Inferior parietal cortex (tissue), 1 donor: ENCODE data around the gene FBXL17.
"Not testable (repeated sequence)": the region's sequence is repeated elsewhere in the genome, so short reads cannot be mapped to it uniquely, and the experiment has no call there.

Source experiments
- DNase-seq: peaks from one replicate; pipeline ENCODE4 v3.0.0-alpha.2; 2016; ENCODE audit errors: extremely low spot score

The FBXL17 gene

GRCh38 chr5:108381954-108382783, at the start of gene FBXL17:
Gene FBXL17, minus strand, starts transcription at chr5:108382098.
- peak; percentile 86 for DNase-seq

- no peak for DNase-seq
These were observed 49.2 kb upstream of the FBXL17 start for GRCh38 chr5:108430931-108431608.

- DNase-seq: no peak
These were observed 39.8 kb upstream of the FBXL17 start for GRCh38 chr5:108421713-108422112.

DNA sequence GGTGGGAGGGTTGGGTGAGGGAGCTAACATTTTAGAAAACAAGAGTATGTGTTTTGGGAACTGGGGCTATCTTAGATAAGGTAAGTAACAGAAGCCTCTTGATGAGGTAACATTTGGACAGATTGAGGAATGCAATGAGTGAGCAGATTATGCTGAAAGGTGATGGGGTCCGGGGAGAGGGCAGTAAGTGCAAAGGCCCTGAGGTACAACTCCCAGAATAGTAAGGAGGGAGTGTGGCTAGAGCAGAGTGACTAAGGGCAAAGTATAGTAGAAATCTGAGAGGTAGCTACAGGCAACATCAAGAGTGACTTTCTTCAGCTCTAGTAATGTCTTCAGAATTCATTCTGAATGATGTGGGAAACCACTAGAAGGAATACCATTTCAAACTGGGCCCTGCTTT, 38.9 kb upstream of the FBXL17 start:
- DNase-seq: no peak

GRCh38 chr5:108420158-108420557, 38.3 kb upstream of the FBXL17 start:
- DNase-seq: no peak

GRCh38 chr5:108418197-108418596, 36.3 kb upstream of the FBXL17 start:
- peak; percentile 15 for DNase-seq

- no peak for DNase-seq
These were observed 35.3 kb upstream of the FBXL17 start for GRCh38 chr5:108417166-108417670.

GRCh38 chr5:108415726-108416125, 33.8 kb upstream of the FBXL17 start:
- DNase-seq: no peak

DNA sequence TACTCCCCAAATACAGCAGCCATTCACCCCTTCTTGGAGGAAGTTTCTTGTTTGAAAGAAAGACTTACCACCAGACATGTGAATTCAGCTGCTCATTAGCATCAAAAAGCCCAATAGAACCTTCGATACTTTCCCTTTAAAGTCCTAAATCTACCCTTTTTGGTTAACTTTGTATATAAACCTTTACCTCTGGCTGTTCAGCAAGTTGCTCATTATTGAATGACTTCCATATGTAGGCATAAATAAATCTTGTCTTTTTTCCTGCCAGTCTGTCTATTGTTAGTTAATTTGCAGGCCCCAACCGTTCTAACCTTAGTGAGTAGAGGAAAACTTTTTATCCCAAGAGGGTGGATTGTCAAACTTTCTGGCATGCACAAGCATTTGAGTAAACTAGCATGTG, 27.9 kb upstream of the FBXL17 start:
- no peak for DNase-seq

- DNase-seq: not testable (repeated sequence)
These were observed 23.3 kb upstream of the FBXL17 start for GRCh38 chr5:108405201-108405600.

GRCh38 chr5:108398964-108399363, 17.1 kb upstream of the FBXL17 start:
- DNase-seq: no peak

GRCh38 chr5:108396837-108397236, 14.9 kb upstream of the FBXL17 start:
- not testable (repeated sequence) for DNase-seq

DNA sequence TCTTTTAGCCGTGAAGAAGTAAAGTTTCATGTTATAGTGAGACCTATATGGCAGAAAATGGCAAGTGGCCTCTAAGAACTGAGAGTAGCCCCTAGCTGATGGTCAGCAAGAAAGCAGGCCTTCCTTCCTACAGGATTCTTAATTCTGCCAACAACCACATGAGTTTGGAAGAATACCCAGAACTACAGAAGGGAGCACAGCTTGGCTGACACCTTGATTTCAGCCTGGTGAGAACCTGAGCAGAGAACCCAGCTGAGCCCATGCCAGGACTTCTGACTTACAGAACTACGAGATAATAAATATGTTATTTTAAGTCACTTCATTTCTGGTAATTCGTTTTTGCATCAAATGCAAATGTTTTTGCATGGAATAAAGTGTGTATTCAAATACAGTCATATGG, 5.9 kb upstream of the FBXL17 start:
- DNase-seq: no peak

DNA sequence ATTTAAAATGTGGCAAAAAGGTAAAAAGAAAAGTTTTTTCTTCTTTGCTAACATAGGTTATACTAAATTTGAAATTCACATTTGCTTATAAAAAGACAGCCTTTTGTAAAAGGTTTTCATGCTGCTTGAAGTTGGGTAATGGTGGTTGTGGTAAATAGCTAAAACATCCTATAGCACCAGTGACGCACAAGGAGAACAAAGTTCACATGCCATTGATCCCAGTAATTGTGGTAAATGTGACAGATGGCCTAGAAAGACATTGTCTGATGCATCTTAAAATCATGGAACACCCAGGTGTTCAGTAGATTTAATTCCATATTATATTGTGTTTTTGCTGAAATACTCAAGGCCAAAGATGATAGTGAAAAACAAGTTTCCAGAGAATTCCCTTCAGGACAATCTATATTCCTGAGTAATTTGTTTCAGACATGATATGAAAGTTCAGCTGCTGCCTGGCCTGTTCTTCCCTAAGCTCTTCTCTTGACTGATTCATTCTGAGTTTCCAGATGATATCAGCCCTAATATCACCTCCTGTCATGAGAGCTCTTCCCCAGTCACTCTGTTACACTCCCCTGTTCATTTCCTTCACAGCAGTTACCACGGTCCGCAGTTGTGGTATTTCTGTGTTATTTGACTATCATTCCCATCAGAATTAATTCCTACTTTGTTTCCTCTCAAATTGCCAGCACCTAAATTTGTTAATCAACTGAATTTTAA, 4.6 kb upstream of the FBXL17 start:
- DNase-seq: no peak

GRCh38 chr5:108384741-108385140, 2.8 kb upstream of the FBXL17 start:
- no peak for DNase-seq

- DNase-seq: no peak
These were observed 959 bp upstream of the FBXL17 start for GRCh38 chr5:108382784-108383330.

DNA sequence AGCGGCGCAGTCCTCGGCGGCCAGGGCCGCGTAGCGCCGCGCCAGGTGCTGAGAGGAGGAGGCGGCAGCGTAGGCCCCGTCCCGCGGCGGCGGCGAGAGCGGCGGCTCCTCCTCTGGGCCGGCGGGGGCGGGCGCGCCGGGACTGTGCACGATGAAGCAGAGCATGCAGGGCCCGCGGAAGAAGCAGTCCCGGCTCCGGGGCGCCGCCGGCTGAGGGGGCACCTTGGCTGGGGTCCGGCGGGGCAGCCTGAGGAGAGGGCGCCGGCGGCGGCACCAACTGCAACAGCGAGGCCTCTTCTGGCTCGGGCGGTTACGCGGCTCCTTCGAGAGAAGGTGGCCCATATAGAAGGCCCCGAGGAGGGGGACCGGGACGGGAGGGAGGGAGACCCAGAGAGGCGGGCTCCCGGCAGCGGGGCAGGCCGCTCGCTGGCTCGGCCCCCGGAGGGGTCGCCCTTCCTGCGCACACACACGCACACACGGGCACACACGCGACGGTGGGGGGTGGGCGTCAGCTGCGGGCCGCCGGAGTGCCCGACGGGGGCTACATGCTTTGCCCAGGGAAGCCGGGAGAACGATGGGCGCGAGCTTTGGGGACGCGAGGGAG, 446 bp downstream of the FBXL17 start:
- peak; percentile 48 for DNase-seq

DNA sequence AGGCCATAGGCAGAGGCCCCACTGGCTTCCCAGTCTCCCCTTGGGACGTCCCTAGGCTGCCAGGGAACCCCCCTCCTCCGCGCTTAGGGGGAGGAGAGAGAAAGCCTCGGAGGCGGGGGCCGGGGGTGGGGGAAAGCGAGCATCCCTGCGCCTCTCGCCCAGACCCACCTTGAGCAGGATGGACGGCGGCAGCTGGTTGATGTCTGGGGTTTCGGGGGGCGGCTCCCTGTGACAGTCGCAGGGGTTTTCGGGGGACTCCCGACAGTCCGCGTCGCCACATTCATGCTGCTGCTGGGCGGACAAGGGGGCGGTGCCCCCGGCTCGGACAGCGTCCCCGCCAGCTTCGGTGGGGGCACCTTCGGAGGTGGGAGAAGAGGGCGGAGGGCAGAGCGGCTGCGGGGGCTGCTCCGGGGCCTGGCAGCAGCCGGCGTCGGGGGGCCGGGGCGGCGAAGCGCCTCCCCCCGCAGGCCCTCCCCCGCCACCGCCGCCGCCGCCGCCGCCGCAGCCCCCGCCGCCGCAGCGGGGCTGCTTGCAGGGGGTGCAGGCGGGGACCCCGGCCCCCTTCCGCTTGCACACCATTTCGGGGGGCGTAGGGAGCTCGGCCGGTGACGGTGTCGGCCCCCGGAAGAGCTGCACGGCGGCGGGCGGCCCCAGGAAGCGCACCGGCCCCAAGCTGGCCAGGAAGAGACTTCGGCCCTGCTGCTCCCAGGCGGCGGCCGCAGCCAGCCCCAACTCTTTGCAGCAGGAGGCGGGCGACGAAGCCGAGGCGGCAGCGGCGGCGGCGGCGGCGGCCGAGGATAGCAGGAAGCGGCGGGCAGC, 1.2 kb downstream of the FBXL17 start:
- no peak for DNase-seq

DNA sequence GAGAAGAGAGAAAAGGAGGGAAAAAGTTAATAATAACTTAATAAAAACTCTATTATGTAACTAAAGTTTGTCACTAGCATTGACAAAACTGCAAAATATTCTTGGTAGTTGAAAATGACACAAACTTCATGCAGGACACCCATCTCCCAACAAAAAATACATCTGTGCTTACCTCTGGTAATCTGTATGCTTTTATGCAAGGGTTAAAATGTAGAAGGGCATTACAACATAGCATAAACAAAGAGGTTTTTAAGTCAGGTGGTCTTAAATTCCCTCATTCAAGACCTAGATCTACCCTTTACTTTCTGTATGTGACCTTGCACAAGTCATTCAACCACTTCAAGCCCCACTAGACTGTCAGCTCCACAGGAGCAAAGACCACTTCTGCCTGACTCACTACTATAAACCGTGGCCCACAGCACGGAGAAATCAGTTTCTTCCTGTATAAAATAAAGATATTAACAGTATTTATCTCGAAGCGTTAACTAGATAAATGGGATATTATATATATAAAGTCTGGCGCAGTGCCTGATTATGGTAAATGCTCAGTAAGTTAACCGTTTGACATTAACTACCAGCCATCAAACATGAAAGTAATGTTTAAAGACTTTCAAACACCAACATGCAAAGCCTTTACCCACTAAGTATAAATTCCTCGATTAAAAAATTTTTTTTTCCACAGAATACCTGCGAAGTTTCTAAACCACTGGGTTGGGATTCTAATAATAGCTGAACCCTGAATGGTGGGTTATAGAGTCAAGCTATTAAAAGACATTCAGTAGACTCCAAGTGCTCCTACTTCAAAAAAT, 2.0 kb downstream of the FBXL17 start:
- no peak for DNase-seq

GRCh38 chr5:108375768-108376167, 6.1 kb downstream of the FBXL17 start:
- no peak for DNase-seq
